GM18951 (cell line): ENCODE data around the gene UPK1B.

Source experiments
- POLR2A ChIP-seq: IDR thresholded peaks from 4 replicates; pipeline ENCODE4 v1.6.1; 2011; ENCODE audit warnings: mild to moderate bottlenecking; ENCODE audit not compliant: insufficient read length, insufficient read depth; ENCODE audit errors: extremely low read depth
- in situ Hi-C: fragments of 300-500 bp; cut with MboI; formaldehyde crosslinking; loops from one replicate; pipeline ENCODE4 v1.12.0; 2022; ENCODE audit warnings: low sequenced_read_pairs, mixed read lengths, inconsistent platforms; ENCODE audit not compliant: unreplicated experiment

UPK1B gene

DNA sequence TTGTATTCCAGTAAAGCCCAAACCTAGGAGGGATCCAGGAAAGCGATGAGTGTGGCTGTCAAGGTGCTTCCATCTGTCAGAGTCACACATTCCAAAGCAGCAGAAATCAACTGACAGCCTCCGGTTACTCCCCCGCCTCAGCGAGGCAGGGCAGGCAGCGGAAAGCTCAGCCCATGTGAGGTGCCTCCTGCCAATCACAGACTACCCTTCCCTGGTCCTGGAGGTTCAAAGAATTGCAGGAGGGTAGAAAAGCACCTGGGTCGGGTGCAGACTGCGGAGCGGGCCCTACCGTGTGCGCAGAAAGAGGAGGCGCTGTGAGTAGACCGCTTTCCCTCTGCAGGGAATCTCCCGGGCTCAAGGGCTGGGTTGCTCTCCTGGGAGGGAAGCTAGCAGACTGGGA lies at the start of gene UPK1B:
UPK1B (plus strand) TSS at position 274 of the 400 bp plus-strand sequence. CDS start 13,144 bp downstream, outside the sequence.
- in situ Hi-C loops, result no loop called here
- TF ChIP-seq POLR2A, result no peak

DNA sequence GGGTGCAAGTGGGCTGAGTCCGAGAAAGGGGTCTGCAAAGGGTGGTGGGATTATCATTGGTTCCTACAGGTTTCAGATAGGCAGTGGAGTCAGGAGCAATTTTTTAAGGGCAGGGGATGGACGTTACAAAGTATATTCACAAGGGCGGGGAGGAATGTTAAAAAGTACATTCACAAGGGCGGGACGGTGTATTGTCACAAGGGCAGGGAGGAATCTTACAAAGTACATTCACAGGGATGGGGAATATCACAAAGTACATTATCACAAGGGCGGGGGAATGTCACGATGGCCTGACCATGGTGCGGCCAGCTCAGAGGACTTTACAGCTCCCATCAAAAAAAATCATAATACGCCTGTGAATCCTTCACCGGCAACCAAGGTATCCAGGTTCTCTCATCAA lies 48.1 kb upstream of the UPK1B start:
- TF ChIP-seq POLR2A, result no peak
- in situ Hi-C loops, result loop anchor here (25.0 kb wide), 1 partner anchor 562 kb away; the partner anchor contains the start of gene COX17

DNA sequence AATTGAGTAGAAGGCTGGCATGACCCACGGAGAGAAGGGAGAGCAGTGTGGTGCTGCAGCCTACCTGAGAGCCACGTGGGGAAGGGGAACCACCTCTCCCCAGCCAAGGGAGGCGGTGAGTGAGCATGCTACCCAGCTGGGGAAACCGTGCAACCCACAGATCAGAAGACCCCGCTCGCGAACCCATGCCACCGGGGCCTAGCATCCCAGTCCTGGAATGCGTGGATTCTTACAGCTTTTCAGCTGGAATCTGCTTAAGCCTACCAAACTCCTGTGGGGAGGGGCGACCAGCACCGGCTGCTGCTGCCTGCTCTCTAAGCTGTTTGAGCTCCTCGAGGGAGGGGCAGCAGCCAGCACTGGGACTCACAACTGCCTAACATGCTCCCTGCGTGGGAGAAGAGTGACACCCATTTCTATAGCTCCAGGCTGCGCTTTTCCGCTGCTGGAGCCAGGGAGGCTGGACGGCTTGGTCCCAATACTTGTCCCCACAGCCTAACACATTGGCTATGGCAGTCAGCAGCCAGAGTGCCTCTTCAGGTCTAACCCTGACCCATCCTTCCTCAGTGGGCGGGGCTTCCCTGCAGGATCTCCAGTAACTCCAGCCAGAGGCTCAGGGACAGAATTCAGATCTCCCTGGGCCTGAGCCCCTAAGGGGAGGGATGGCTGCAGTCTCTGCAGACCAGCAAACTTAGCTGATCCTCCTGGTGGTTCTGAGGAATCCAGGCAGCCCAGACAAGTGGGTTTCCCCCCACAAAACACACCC lies 47.5 kb upstream of the UPK1B start:
- in situ Hi-C loops, result loop anchor here (25.0 kb wide), 1 partner anchor 561 kb away; the partner anchor contains the start of gene COX17
- TF ChIP-seq POLR2A, result no peak

DNA sequence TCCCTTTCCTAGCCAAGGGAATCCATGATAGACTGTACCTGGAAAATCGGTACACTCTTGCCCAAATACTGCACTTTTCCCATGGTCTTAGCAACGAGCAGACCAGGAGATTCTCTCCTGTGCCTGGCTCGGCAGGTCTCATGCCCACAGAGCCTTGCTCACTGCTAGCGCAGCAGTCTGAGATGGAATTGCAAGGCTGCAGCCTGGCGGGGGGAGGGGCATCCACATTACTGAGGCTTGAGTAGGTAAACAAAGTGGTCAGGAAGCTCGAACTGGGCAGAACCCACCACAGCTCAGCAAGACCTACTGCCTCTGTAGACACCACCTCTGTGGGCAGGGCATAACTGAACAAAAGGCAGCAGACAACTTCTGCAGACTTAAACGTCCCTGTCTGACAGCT lies 43.1 kb upstream of the UPK1B start:
- in situ Hi-C loops, result loop anchor here (25.0 kb wide), 1 partner anchor 557 kb away; the partner anchor contains the start of gene COX17

- in situ Hi-C loops, result loop anchor here (25.0 kb wide), 1 partner anchor 555 kb away; the partner anchor contains the start of gene COX17
Observed at GRCh38 chr3:119132291-119132690, 41.1 kb upstream of the UPK1B start.

DNA sequence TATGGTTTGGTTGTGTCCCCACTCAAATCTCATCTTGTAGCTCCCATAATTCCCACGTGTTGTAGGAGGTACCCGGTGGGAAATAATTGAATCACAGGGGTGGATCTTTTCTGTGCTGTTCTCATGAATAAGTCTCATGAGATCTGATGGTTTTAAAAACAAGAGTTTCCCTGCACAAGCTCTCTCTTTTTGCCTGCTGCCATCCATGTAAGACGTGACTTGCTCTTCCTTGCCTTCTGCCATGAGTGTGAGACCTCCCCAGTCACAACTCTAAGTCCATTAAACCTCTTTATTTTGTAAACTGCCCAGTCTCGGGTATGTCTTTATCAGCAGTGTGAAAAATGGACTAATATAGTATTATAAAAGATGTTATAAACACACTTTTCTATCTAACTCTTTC lies 34.0 kb upstream of the UPK1B start:
- in situ Hi-C loops, result loop anchor here (25.0 kb wide), 1 partner anchor 548 kb away; the partner anchor contains the start of gene COX17

DNA sequence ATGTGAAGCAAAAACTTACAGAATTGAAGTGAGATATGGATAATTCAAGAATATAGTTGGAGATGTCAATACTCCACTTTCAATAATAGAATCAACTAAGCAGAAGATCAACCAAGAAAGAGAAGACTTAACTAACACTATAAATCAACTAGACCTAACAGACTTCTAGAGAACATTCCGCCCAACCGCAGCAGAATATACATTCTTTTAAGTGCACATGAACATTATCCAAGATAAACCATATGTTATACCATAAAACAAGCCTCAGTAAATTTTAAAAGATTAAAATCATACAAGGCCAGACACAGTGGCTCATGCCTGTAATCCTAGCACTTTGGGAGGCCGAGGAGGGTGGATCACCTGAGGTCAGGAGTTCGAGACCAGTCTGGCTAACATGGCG lies 32.9 kb upstream of the UPK1B start:
- in situ Hi-C loops, result loop anchor here (25.0 kb wide), 1 partner anchor 547 kb away; the partner anchor contains the start of gene COX17
- no peak for TF ChIP-seq POLR2A

DNA sequence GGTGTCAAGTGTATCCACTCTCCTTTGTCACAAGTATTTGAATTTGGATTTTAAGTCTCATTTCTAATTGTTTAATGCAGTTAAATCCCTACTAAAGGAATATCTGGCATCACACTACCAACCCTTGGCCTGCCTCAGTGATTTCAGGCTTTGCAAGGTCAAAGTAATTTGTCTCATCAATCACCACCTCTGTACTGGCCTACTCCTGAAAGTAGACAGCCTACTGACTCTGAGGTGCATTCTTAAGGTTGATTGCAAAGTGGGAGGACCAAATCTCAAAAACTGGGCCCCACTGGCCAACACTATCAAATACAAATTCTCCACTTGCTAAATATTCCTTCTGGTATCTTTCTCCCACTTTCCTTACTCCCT lies 28.3 kb upstream of the UPK1B start:
- TF ChIP-seq POLR2A, result no peak
- in situ Hi-C loops, result loop anchor here (25.0 kb wide), 1 partner anchor 542 kb away; the partner anchor contains the start of gene COX17

GRCh38 chr3:119145500-119146167 lies 27.8 kb upstream of the UPK1B start, which contains the start of gene TEX55:
Gene TEX55, plus strand, starts transcription at chr3:119146165. Its CDS starts 25 bp downstream, at chr3:119146190.
- TF ChIP-seq POLR2A, result no peak
- in situ Hi-C loops, result loop anchor here (25.0 kb wide), 1 partner anchor 542 kb away; the partner anchor contains the start of gene COX17

GRCh38 chr3:119146578-119147375 lies 26.6 kb upstream of the UPK1B start:
- TF ChIP-seq POLR2A, result no peak
- in situ Hi-C loops, result loop anchor here (25.0 kb wide), 1 partner anchor 541 kb away; the partner anchor contains the start of gene COX17

DNA sequence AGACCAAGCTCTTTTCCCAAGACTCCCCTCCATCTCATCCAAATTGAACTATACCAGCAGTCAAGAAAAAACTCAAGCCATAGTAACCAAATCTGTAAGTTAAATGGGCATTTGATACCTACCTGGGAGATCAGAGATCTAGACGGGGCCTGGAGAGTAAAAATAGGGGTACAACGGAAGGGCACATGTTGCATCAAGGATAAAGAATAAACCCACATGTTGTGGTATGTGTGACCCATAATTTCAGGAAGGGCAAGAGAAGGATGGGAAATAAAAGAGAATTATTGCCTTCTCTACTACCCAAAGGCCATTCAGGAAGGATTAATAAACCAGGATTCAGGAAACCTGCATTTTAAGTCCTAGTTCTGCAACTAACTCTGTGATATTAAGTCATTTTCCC lies 25.9 kb upstream of the UPK1B start:
- in situ Hi-C loops, result loop anchor here (25.0 kb wide), 1 partner anchor 540 kb away; the partner anchor contains the start of gene COX17
- no peak for TF ChIP-seq POLR2A

DNA sequence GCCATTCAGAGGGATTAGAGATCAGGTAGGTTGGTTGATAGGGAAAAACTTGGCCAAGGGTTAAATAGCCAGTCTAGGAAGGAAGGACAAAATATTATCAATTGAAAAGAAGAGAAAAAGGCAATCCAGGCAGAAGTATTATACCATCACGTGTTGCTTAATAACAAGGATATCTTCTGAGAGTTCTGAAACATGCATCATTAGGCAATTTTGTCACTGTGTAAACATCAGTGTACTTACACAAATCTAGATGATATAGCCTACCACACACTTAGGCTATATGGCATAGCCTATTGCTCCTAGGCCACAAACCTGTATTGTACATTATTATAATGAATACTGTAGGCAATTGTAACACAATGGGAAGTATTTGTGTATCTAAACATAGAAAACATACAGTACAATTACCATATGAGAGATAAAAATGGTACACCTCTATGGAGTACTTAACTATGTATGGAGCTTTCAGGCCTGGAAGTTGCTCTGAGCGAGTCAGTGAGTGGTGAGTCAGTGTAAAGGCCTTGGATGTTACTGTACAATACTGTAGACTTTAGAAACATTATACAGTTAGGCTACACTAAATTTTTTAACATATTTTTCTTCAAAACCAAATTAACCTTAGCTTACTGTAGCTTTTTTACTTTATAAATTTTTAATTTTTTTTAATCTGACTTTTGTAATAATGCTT lies 24.8 kb upstream of the UPK1B start:
- TF ChIP-seq POLR2A, result no peak
- in situ Hi-C loops, result loop anchor here (25.0 kb wide), 1 partner anchor 539 kb away; the partner anchor contains the start of gene COX17

- in situ Hi-C loops, result loop anchor here (25.0 kb wide), 1 partner anchor 538 kb away; the partner anchor contains the start of gene COX17
- no peak for TF ChIP-seq POLR2A
Observed at GRCh38 chr3:119149484-119149883, 23.9 kb upstream of the UPK1B start.
